HCT116 (cell line): ENCODE data around the gene ADGRV1. TPM values are rescaled to one million over a fixed set of nuclear protein-coding genes. Genes with fewer than 3 reads are reported as not detected.

Source experiments
- ATAC-seq: fragments of 200-7000 bp; cut with Tn5 transposase; 2 replicates; pipeline ENCODE4 v1.9.1; 2020; ENCODE audit warnings: mild to moderate bottlenecking, moderate library complexity
- BruUV-seq: library from RNA; stranded (reverse); fragments of 400-500 nt; replicated peaks from 2 replicates; lab custom pipeline; 2021; lab: Mats Ljungman, UMichigan
- CTCF ChIA-PET: fragments of 300-600 bp; sonication (Branson Sonifier 250); formaldehyde crosslinking; loops from one replicate; lab custom pipeline; 2021; ENCODE audit warnings: antibody characterized with exemption; lab: Charles Lee
- POLR2A ChIA-PET: fragments of 300-600, 350-600 bp; sonication (Branson Sonifier 250); formaldehyde crosslinking; loops from one replicate; lab custom pipeline; 2021; ENCODE audit warnings: antibody characterized with exemption; lab: Charles Lee
- RAD21 ChIA-PET, 2 experiments: fragments of 300-600 bp; sonication (Branson Sonifier 250); formaldehyde crosslinking; loops; one replicate each; lab custom pipeline; 2023; ENCODE audit warnings: low total read pairs in 2 of 2; ENCODE audit not compliant: uncharacterized antibody in 2 of 2, unreplicated experiment in 2 of 2, low non-redundant PET in 1 of 2; lab: Charles Lee
- DNase-seq: peaks from one replicate; pipeline ENCODE4 v3.0.0-alpha.2; 2010; ENCODE audit warnings: low read depth, low spot score
- H2AFZ ChIP-seq: fragments of 200-600 bp; shearing (Covaris generic), sonication (generic); 2 replicates; pipeline ENCODE4 v1.6.1; 2017; ENCODE audit warnings: low read depth, mixed run types, mixed read lengths, antibody characterized with exemption, low read length; ENCODE audit not compliant: poor library complexity, severe bottlenecking
- H3K27ac ChIP-seq: 2 replicates; pipeline ENCODE4 v1.5.1; 2012; ENCODE audit warnings: low read depth, low read length
- H3K27me3 ChIP-seq: fragments of 200-600 bp; sonication (generic); 2 replicates; pipeline ENCODE4 v1.6.1; 2016; ENCODE audit warnings: mixed run types, low read length, mixed read lengths; ENCODE audit not compliant: insufficient read depth
- H3K36me3 ChIP-seq, 2 experiments: fragments of 200-500 bp in 1 of 2; fragments of 200-600 bp in 1 of 2; sonication (Bioruptor generic) in 1 of 2; sonication (generic) in 1 of 2; 2 replicates each; pipeline versions ENCODE4 v1.5.1 to v1.6.1; 2014 to 2016; ENCODE audit warnings: low read length in 2 of 2, inconsistent platforms in 1 of 2, mixed read lengths in 1 of 2, mixed run types in 1 of 2; ENCODE audit not compliant: insufficient read depth in 2 of 2, control insufficient read depth in 1 of 2
- H3K4me1 ChIP-seq, 2 experiments: fragments of 200-600 bp in 1 of 2; sonication (generic) in 1 of 2; 2 replicates each; pipeline versions ENCODE4 v1.5.1 to v1.6.1; 2012 to 2017; ENCODE audit warnings: low read length in 2 of 2, inconsistent platforms in 1 of 2, mild to moderate bottlenecking in 1 of 2, mixed read lengths in 1 of 2, mixed run types in 1 of 2, moderate library complexity in 1 of 2; ENCODE audit not compliant: insufficient read depth in 2 of 2, control insufficient read depth in 1 of 2
- H3K4me2 ChIP-seq: fragments of 200-600 bp; sonication (generic); 2 replicates; pipeline ENCODE4 v1.6.1; 2017; ENCODE audit warnings: mixed run types, low read length, mixed read lengths
- H3K4me3 ChIP-seq, 2 experiments: fragments of 200-600 bp in 1 of 2; sonication (generic) in 1 of 2; replicated peaks in 1 of 2; 2 replicates each; pipeline ENCODE4 v1.5.1; 2011 to 2016; ENCODE audit warnings: low read length in 2 of 2, control low read depth in 1 of 2, low read depth in 1 of 2, mild to moderate bottlenecking in 1 of 2, mixed read lengths in 1 of 2, mixed run types in 1 of 2
- H3K79me2 ChIP-seq: fragments of 200-600 bp; sonication (generic); 2 replicates; pipeline ENCODE4 v1.6.1; 2017; ENCODE audit warnings: mild to moderate bottlenecking, mixed run types, low read length, moderate library complexity, mixed read lengths; ENCODE audit not compliant: insufficient read depth
- H3K9ac ChIP-seq: fragments of 200-600 bp; sonication (generic); 2 replicates; pipeline ENCODE4 v1.6.1; 2016; ENCODE audit warnings: low read length, mixed read lengths
- H3K9me2 ChIP-seq: fragments of 200-600 bp; sonication (generic), shearing (Covaris generic); 2 replicates; pipeline ENCODE4 v1.6.1; 2017; ENCODE audit warnings: mixed run types, mild to moderate bottlenecking, moderate library complexity; ENCODE audit not compliant: insufficient read depth
- H3K9me3 ChIP-seq, 2 experiments: fragments of 200-500 bp in 1 of 2; fragments of 200-600 bp in 1 of 2; sonication (Bioruptor generic) in 1 of 2; sonication (generic) in 1 of 2; 2 replicates each; pipeline ENCODE4 v1.6.1; 2014 to 2017; ENCODE audit warnings: low read length in 2 of 2, mixed read lengths in 2 of 2, inconsistent platforms in 1 of 2, low read depth in 1 of 2, mild to moderate bottlenecking in 1 of 2, mixed run types in 1 of 2, moderate library complexity in 1 of 2; ENCODE audit not compliant: control insufficient read depth in 1 of 2, insufficient read depth in 1 of 2
- H4K20me1 ChIP-seq: fragments of 200-600 bp; sonication (generic), shearing (Covaris generic); 2 replicates; pipeline ENCODE4 v1.6.1; 2017; ENCODE audit warnings: mixed run types, mild to moderate bottlenecking, moderate library complexity; ENCODE audit not compliant: insufficient read depth
- ATF3 ChIP-seq: IDR thresholded peaks from 2 replicates; pipeline ENCODE4 v1.6.1; 2012
- CTCF ChIP-seq, 3 experiments: fragments of 200-600 bp in 1 of 3; sonication (generic) in 1 of 3; IDR thresholded peaks in 2 of 3; conservative IDR thresholded peaks in 1 of 3; 2 replicates each; pipeline ENCODE4 v1.5.1; 2012 to 2017; ENCODE audit warnings: low read depth in 2 of 3, low read length in 2 of 3, antibody characterized with exemption in 1 of 3, borderline replicate concordance in 1 of 3, control low read depth in 1 of 3, mild to moderate bottlenecking in 1 of 3, mixed read lengths in 1 of 3, mixed run types in 1 of 3, moderate library complexity in 1 of 3; ENCODE audit not compliant: insufficient read depth in 1 of 3
- EGR1 ChIP-seq: IDR thresholded peaks from 2 replicates; pipeline ENCODE4 v1.6.1; 2012; ENCODE audit warnings: low read depth
- ELF1 ChIP-seq: IDR thresholded peaks from 2 replicates; pipeline ENCODE4 v1.6.1; 2012; ENCODE audit warnings: low read depth, borderline replicate concordance
- EZH2phosphoT487 ChIP-seq: fragments of 200-600 bp; IDR thresholded peaks from 2 replicates; pipeline ENCODE4 v1.6.1; 2018; ENCODE audit warnings: antibody characterized with exemption, borderline replicate concordance
- JUND ChIP-seq: IDR thresholded peaks from 2 replicates; pipeline ENCODE4 v1.6.1; 2012
- POLR2AphosphoS5 ChIP-seq: IDR thresholded peaks from 2 replicates; pipeline ENCODE4 v1.6.1; 2011; ENCODE audit warnings: mild to moderate bottlenecking, low read depth, low read length, moderate library complexity
- RAD21 ChIP-seq: IDR thresholded peaks from 2 replicates; pipeline ENCODE4 v1.6.1; 2012; ENCODE audit warnings: low read depth, mild to moderate bottlenecking
- REST ChIP-seq: IDR thresholded peaks from 2 replicates; pipeline ENCODE4 v1.6.1; 2012; ENCODE audit warnings: low read depth
- SP1 ChIP-seq: IDR thresholded peaks from 2 replicates; pipeline ENCODE4 v1.6.1; 2012; ENCODE audit warnings: low read depth
- SRF ChIP-seq: IDR thresholded peaks from 2 replicates; pipeline ENCODE4 v1.6.1; 2012; ENCODE audit warnings: low read depth
- YY1 ChIP-seq: IDR thresholded peaks from 2 replicates; pipeline ENCODE4 v1.6.1; 2011; ENCODE audit warnings: low read length, low read depth, moderate library complexity, mild to moderate bottlenecking; ENCODE audit not compliant: insufficient replicate concordance; ENCODE audit errors: extremely low read depth
- ZBTB33 ChIP-seq: IDR thresholded peaks from 2 replicates; pipeline ENCODE4 v1.6.1; 2011; ENCODE audit warnings: mild to moderate bottlenecking, low read length, moderate library complexity; ENCODE audit not compliant: insufficient replicate concordance; ENCODE audit errors: extremely low read depth
- ZNF274 ChIP-seq: fragments of 200-500 bp; sonication (Bioruptor generic); IDR thresholded peaks from 2 replicates; pipeline ENCODE4 v1.6.1; 2014; ENCODE audit warnings: mild to moderate bottlenecking, low read depth, low read length, inconsistent platforms
- intact Hi-C: fragments of 100-400 bp; cut with micrococcal nuclease; formaldehyde crosslinking; loops from 2 replicates; pipeline ENCODE4 v1.10.0; 2022
- total RNA-seq: library from RNA; stranded (reverse); gene quantifications from one replicate; pipeline ENCODE4 v1.2.1, GENCODE V29; 2021; ENCODE audit not compliant: unreplicated experiment

Gene ADGRV1
- total RNA-seq, 1 experiment from 2014 or later, result 6.0 TPM

- H3K9me2 ChIP-seq, result no peaks in the 10 kb centered on the region
- no peak overlapping the region for H3K4me3 ChIP-seq
- H3K36me3 ChIP-seq, result no peaks in the 10 kb centered on the region
- no peak overlapping the region for H2AFZ ChIP-seq
- ChIA-PET POLR2A (no interaction called here), RAD21 (no interaction called here), CTCF (no interaction called here)
- no peaks in the 10 kb centered on the region for H3K79me2 ChIP-seq
- H3K9me3 ChIP-seq, result no peaks in the 10 kb centered on the region
- H3K4me1 ChIP-seq, result peaks cover 0 to under 1% of the 10 kb centered on the region in 2 experiments; a peak in 2 of 4 replicates
- no peak overlapping the region for H3K9ac ChIP-seq
- no TSS peak for BruUV-seq
- no peak overlapping the region for H3K27ac ChIP-seq
- no peak overlapping the region for H3K4me2 ChIP-seq
- no peak for DNase-seq
- ATAC-seq, result no peak
- no peaks in the 10 kb centered on the region for H4K20me1 ChIP-seq
- TF ChIP-seq SRF, result no peak
- TF ChIP-seq ELF1, result no peak
- no peak for TF ChIP-seq CTCF (IDR thresholded peaks at IDR 0.05 in 2 of 3, conservative IDR thresholded peaks at IDR 0.05 in 1 of 3; ENCODE audit: borderline replicate concordance in 1 of 3, insufficient read depth in 1 of 3, low read depth in 2 of 3, low read length in 2 of 3)
- no peak for TF ChIP-seq ZNF274
- no peak for TF ChIP-seq POLR2AphosphoS5
- TF ChIP-seq ATF3, result no peak
- TF ChIP-seq YY1, result no peak
- no peak for TF ChIP-seq SP1
- no peak for TF ChIP-seq REST
- no peak for TF ChIP-seq ZBTB33
- no peak for TF ChIP-seq JUND
- TF ChIP-seq RAD21, result no peak
- TF ChIP-seq EZH2phosphoT487, result no peak
- no peak for TF ChIP-seq EGR1
- TF ChIP-seq, all 23 proteins: peak for 0
- H3K27me3 ChIP-seq, result no peaks in the 10 kb centered on the region
- intact Hi-C loops, result no loop called here
Measured at GRCh38 chr5:90542827-90543519, 15.6 kb upstream of the ADGRV1 start.
